H54 (cell line): ENCODE results near the gene IPO4.

Experiments used
- DNase-seq: peaks from one replicate; pipeline ENCODE4 v3.0.0; 2011; ENCODE audit warnings: low spot score, mixed read lengths; ENCODE audit not compliant: insufficient read length
- FAIRE-seq: peaks from 3 replicates; lab custom pipeline; 2011; peaks lifted over from hg19 to GRCh38; lab: Jason Lieb, UNC
- POLR2A ChIP-seq: IDR thresholded peaks from 2 replicates; pipeline ENCODE4 v1.6.1; 2011; ENCODE audit warnings: low read depth, mild to moderate bottlenecking, low read length

IPO4 gene

DNA sequence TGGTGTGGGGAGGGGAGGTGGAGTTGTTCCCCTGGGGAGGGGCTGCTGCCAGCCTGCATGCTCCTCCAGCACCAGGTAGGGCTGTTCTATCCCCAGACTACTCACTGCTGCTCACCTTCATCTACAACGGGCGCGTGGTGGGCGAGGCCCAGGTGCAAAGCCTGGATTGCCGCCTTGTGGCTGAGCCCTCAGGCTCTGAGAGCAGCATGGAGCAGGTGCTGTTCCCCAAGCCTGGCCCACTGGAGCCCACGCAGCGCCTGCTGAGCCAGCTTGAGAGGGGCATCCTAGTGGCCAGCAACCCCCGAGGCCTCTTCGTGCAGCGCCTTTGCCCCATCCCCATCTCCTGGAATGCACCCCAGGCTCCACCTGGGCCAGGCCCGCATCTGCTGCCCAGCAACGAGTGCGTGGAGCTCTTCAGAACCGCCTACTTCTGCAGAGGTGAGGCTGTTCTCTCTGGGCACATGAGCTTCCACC lies 24.1 kb downstream of the IPO4 start:
- TF ChIP-seq POLR2A: no peak
- FAIRE-seq (no peak), DNase-seq (no peak)

DNA sequence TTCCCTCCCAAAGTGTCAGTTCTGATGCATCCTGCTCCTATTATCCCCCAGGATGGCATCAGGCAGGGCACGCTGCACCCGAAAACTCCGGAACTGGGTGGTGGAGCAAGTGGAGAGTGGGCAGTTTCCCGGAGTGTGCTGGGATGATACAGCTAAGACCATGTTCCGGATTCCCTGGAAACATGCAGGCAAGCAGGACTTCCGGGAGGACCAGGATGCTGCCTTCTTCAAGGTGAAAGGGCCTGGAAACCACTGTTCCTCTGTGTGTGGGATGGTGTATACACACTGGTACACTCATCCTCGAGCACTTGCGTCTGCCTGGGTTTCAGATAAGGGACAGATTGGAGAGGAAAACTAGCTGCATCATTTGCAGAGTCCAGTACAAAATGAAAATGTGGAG lies 26.5 kb downstream of the IPO4 start:
- no peak for TF ChIP-seq POLR2A
- FAIRE-seq (no peak), DNase-seq (no peak)

DNA sequence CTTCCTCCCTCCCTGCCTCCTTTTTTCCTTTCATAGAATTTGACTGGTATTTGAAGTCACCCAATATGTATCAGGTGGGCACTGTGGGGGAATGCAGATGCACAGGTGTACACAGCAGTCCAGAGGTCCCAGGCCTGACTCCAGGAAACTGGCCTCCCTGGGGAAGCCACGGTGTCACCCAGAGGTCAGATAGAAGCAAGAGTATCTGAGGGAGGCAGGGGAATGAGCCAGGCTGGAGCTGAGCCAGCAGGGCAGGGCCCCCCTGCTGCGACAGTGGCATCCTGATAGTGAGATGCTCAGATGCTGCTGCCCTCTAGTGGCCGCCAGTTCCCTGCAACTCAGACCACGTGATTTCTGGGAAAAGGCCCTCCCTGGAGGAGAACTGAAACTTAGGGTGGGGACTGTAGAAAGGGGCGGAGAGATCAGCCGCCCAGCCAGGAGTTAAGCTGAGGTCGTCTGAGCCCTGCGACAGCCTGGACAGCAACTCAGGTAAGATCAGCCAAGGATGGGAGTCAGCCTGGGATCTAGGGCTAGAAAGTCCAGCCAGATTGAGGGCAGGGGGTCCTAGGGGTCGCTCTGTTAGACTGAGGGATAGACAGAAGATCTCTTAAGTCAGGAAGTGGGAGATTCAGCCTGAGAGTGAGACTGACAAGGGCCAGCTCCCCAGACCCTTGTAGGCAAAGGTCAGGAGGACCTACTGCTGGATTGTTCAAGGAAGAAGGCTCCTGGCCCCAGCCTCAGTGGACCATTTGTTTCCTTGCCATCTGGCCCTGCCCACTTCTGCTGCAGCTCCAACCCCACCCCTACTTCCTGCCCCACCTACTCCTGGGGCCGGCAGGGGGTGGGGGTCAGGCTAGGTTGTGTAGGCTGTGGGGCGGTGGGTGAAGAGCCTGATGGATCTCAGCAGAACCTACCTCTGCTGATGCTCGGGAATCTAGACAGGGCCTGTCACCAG lies 27.5 kb downstream of the IPO4 start, which contains the start of gene IRF9:
Gene IRF9, plus strand, starts transcription at position 416 of the 955 bp plus-strand sequence. CDS start 880 bp downstream, outside the sequence.
- TF ChIP-seq POLR2A: peak; percentile 48; the same call in 1 of the 2 replicates
- FAIRE-seq (peak; percentile 78), DNase-seq (peak; percentile 84)

DNA sequence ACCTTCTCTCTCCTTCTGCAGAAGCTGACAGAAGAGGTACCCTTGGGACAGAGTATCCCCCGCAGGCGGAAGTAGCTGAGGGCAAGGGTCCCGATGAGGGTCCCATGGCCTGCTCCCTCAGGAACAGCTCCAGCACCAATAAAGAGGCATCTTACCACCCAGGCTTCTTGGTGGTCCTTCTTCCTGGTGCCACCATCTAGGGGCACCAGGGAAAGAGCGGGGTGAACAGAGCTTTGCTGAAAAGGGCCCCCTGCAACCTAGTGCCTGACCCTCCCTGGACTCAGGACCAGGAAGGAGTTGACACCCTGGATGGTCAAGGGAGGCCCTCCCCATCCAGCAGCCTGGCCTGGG lies 28.1 kb downstream of the IPO4 start:
- no peak for DNase-seq
- no peak for FAIRE-seq
- TF ChIP-seq POLR2A: no peak

DNA sequence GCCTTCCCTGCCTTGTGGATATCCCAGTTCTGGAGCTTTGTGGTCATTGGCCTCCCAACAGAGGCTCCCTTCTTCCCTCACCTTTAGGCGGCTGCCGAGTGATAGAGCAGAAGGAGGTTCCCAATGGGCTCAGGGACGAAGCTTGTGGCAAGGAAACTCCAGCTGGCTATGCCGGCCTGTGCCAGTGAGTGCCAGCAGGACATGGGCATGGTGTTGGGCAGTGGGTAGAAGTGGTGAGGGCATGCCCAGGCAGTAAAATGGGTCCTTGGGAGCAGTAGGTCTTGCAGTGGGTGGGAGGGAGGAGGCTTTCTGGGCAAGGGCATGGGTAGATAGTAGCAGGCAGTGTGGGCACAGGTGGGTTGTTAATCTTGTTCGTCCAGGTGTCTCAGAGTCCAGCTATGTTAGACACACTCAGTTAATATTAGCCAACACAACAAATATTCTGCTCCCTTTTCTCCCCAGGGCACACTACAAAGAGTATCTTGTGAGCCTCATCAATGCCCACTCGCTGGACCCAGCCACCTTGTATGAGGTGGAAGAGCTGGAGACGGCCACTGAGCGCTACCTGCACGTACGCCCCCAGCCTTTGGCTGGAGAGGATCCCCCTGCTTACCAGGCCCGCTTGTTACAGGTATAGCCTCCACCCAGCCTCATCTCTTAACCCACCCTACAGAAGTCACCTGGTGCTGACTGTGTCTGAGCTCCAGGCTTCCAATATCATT lies 28.7 kb downstream of the IPO4 start:
- DNase-seq (no peak), FAIRE-seq (no peak)
- TF ChIP-seq POLR2A: no peak

DNA sequence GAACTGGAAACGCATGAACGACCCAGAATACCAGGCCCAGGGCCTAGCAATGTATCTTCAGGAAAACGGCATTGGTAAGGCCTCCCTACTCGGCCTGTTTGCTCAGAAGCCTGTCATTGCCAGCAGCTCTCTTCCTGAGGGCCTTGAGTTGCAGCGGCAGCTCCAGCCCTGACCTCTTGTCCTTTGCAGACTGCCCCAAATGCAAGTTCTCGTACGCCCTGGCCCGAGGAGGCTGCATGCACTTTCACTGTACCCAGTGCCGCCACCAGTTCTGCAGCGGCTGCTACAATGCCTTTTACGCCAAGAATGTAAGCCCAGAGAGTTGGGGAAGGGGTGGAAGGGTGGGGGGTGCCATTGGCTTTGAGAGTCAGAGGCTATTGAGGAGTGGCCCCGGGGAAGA lies 31.3 kb downstream of the IPO4 start:
- FAIRE-seq (no peak), DNase-seq (no peak)
- no peak for TF ChIP-seq POLR2A

DNA sequence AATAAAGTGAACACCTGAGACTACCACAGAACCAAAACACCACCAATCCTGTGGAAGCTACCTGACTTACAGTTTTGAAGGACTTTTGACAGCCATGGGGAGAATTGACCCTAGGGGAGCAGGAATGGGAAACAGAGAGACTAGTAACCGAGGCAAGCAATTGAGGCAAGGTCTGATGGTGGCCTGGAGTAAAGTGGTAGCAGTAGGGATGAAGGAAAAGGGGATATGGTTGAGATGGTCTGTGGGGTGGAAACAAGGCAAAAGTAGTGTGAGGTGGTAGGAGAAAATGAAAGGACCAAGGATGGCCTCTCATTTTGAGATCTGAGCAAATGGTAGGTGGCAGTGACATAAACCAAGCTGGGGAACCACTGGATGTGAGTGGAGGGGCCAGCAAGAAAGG lies 31.8 kb downstream of the IPO4 start:
- FAIRE-seq: no peak
- DNase-seq: no peak
- TF ChIP-seq POLR2A: no peak

DNA sequence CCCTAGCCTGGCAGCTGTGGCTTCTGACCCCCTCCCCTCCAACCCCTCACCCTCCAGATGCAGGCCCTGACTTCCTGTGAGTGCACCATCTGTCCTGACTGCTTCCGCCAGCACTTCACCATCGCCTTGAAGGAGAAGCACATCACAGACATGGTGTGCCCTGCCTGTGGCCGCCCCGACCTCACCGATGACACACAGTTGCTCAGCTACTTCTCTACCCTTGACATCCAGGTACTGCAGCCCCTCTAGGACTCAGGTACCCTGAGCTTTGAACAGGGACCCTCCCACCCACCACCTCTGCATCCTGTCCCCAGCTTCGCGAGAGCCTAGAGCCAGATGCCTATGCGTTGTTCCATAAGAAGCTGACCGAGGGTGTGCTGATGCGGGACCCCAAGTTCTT lies 33.5 kb downstream of the IPO4 start:
- FAIRE-seq (no peak), DNase-seq (no peak)
- no peak for TF ChIP-seq POLR2A

DNA sequence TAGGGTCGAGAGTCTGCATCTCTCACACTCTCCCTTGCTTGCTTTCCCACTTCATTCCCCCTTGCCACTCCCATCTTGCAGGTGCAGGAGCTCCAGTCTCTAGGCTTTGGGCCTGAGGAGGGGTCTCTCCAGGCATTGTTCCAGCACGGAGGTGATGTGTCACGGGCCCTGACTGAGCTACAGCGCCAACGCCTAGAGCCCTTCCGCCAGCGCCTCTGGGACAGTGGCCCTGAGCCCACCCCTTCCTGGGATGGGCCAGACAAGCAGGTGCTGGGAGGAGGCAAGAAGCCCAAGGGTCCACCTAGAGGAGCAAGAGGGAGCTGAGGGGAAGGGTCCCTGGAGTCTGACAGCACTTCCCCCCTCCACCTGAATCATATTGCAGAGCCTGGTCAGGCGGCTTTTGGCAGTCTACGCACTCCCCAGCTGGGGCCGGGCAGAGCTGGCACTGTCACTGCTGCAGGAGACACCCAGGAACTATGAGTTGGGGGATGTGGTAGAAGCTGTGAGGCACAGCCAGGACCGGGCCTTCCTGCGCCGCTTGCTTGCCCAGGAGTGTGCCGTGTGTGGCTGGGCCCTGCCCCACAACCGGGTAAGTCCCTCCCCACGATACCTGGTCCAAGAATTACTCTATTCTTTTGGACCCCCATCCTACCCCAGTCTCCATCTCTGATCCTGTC lies 37.1 kb downstream of the IPO4 start:
- TF ChIP-seq POLR2A: no peak
- FAIRE-seq (no peak), DNase-seq (no peak)

DNA sequence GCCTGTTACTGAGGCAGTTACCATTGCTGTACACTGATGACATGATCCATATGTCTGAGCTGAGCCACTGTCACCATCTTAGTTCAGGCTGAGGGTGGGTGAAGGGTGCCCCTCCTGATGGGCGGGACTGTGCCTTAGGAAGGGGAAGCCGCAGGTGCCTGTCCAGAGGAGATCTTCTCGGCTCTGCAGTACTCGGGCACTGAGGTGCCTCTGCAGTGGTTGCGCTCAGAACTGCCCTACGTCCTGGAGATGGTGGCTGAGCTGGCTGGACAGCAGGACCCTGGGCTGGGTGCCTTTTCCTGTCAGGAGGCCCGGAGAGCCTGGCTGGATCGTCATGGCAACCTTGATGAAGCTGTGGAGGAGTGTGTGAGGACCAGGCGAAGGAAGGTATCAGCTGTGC lies 37.6 kb downstream of the IPO4 start:
- FAIRE-seq (no peak), DNase-seq (no peak)
- TF ChIP-seq POLR2A: no peak

DNA sequence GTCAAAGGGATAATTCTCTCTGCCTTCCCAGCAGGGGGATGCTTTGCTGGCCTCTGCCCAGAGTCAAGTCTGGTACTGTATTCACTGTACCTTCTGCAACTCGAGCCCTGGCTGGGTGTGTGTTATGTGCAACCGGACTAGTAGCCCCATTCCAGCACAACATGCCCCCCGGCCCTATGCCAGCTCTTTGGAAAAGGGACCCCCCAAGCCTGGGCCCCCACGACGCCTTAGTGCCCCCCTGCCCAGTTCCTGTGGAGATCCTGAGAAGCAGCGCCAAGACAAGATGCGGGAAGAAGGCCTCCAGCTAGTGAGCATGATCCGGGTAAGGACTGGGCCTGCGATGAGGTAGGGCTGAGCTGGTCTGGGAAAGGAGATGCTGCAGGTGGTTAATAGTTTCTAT lies 38.0 kb downstream of the IPO4 start:
- no peak for TF ChIP-seq POLR2A
- no peak for DNase-seq
- FAIRE-seq: no peak

DNA sequence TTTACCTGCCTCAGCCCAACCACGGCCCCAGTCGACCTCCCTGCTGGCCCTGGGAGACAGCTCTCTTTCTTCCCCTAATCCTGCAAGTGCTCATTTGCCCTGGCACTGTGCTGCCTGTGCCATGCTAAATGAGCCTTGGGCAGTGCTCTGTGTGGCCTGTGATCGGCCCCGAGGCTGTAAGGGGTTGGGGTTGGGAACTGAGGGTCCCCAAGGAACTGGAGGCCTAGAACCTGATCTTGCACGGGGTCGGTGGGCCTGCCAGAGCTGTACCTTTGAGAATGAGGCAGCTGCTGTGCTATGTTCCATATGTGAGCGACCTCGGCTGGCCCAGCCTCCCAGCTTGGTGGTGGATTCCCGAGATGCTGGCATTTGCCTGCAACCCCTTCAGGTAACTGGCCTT lies 38.6 kb downstream of the IPO4 start:
- DNase-seq (no peak), FAIRE-seq (no peak)
- TF ChIP-seq POLR2A: no peak

DNA sequence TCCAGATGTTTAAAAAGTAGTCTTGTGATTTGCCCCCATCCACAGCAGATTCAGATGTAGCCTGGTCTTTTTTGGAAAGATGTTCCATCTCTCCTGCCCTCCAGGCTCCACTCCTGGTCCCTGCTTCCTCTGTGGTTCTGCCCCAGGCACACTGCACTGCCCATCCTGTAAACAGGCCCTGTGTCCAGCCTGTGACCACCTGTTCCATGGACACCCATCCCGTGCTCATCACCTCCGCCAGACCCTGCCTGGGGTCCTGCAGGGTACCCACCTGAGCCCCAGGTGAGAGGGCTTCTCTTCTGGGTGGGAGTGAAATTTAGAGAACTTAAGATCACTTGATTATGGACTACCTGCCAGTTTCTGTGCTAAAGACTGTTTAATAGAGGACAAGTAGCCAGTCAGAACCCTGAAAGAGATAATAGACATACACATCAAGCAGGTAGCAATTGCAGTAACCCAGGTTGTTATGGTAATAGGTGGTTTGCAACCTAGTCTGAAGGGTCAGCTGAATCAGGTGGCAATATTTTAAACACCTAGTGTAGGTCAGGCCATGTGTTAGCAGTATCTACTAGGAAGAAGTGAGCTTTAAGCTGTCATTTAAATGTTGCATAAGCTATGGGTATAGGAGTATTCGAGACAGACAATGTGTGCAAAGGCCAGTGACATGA lies 39.2 kb downstream of the IPO4 start:
- TF ChIP-seq POLR2A: no peak
- DNase-seq (no peak), FAIRE-seq (no peak)
